Lower lobe of right lung (tissue), 2 donors: ENCODE data around the gene SRCAP. TPM values are rescaled to one million over a fixed set of nuclear protein-coding genes. Genes with fewer than 3 reads are reported as not detected.
A peak's percentile ranks its signal among the peaks of the same experiment; 100 is the strongest.
"Not testable (repeated sequence)": the region's sequence is repeated elsewhere in the genome, so short reads cannot be mapped to it uniquely, and the experiment has no call there.

Experiments
- ATAC-seq, 2 donors: fragments of 200-7000 bp; cut with Tn5 transposase; one replicate each; pipeline ENCODE4 v1.9.1; 2020 to 2022; ENCODE audit warnings: mild to moderate bottlenecking in 2 of 2, moderate library complexity in 2 of 2
- DNase-seq: peaks from one replicate; pipeline ENCODE4 v3.0.0-alpha.2; 2020
- H3K27ac ChIP-seq: fragments of 200-600 bp; one replicate; pipeline ENCODE4 v1.8.0; 2022
- H3K27me3 ChIP-seq: fragments of 200-600 bp; one replicate; pipeline ENCODE4 v1.8.0; 2022; ENCODE audit warnings: low read depth
- H3K36me3 ChIP-seq: fragments of 200-600 bp; one replicate; pipeline ENCODE4 v1.8.0; 2022; ENCODE audit warnings: mild to moderate bottlenecking
- H3K4me1 ChIP-seq: fragments of 200-600 bp; one replicate; pipeline ENCODE4 v1.8.0; 2022
- H3K4me3 ChIP-seq: fragments of 200-600 bp; one replicate; pipeline ENCODE4 v1.8.0; 2022; ENCODE audit warnings: mild to moderate bottlenecking
- H3K9me3 ChIP-seq: fragments of 200-600 bp; one replicate; pipeline ENCODE4 v1.8.0; 2022
- intact Hi-C: fragments of 100-400 bp; cut with DNase I; formaldehyde crosslinking; loops from one replicate; pipeline ENCODE4 v1.11.0; 2022
- total RNA-seq: library from RNA; stranded (reverse); fragmentation: NEBNext Ultra II Directional; extraction: Animal tissue kit (Norgen Biotek cat#: 25700); gene quantifications from one replicate; pipeline ENCODE4 v1.2.1, GENCODE V29; 2021
- TF ChIP-seq, protein P1 (sequence below): fragments of 200-600 bp; IDR thresholded peaks from one replicate; pipeline ENCODE4 v1.8.0; 2022; ENCODE audit warnings: antibody characterized with exemption, mild to moderate bottlenecking
- donor health status: DM: no; HTN: yes; CAD: no; lungs with severe emphysema.

The SRCAP gene
- total RNA-seq, 1 donor from 2014 or later = 73.8 TPM

DNA sequence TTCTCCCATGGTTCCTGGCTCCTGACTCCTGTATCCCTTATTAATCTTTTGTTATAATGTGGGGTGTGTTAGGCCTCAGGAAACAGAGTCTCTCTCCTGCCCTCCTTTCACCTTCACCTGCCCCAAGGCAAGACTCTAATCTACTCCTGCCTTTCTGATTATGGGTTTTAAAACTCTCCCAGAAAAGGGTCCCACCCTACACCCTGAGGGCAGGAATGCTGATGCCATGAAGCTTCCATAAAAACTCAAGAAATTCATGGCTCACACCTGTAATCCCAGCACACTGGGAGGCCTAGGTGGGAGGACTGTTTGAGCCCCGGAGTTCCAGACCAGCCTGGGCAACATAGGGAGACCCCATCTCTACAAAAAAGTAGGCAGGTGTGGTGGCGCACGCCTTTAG is 18.6 kb upstream of the SRCAP start:
- no peak for ATAC-seq
- TF ChIP-seq, protein P1, sequence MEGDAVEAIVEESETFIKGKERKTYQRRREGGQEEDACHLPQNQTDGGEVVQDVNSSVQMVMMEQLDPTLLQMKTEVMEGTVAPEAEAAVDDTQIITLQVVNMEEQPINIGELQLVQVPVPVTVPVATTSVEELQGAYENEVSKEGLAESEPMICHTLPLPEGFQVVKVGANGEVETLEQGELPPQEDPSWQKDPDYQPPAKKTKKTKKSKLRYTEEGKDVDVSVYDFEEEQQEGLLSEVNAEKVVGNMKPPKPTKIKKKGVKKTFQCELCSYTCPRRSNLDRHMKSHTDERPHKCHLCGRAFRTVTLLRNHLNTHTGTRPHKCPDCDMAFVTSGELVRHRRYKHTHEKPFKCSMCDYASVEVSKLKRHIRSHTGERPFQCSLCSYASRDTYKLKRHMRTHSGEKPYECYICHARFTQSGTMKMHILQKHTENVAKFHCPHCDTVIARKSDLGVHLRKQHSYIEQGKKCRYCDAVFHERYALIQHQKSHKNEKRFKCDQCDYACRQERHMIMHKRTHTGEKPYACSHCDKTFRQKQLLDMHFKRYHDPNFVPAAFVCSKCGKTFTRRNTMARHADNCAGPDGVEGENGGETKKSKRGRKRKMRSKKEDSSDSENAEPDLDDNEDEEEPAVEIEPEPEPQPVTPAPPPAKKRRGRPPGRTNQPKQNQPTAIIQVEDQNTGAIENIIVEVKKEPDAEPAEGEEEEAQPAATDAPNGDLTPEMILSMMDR = no peak
- H3K4me1 ChIP-seq = no peaks in the 10 kb centered on the region
- H3K9me3 ChIP-seq = no peaks in the 10 kb centered on the region
- no peaks in the 10 kb centered on the region for H3K36me3 ChIP-seq
- intact Hi-C loops = no loop called here
- no peaks in the 10 kb centered on the region for H3K27me3 ChIP-seq
- no peak for DNase-seq
- no peak overlapping the region for H3K27ac ChIP-seq
- no peak overlapping the region for H3K4me3 ChIP-seq

DNA sequence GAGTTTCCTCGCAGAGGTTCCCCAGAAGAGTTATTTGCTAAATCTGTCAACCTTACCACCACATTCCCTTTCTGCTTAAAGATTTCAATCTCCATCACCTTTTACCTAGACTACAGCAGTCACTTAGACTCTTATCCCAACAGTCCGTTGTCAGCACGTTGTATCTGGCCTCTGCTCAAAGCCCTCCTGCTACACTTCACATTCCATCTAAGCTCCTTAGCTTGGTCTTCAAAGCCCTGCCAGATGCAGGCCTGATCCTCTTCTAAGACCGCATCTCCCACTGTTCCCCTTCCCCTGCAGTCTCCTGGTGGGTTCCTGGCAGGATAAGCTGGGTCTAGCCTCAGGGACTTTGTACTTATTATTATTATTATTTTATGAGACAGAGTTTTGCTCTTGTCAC is 10.3 kb upstream of the SRCAP start:
- Histone ChIP-seq H3K9me3 (no peaks in the 10 kb centered on the region), H3K36me3 (no peaks in the 10 kb centered on the region), H3K27me3 (no peaks in the 10 kb centered on the region), H3K4me3 (no peak overlapping the region), H3K27ac (no peak overlapping the region), H3K4me1 (peaks cover 2% of the 10 kb centered on the region)
- ATAC-seq = peak; percentile 27 to 40
- no peak for DNase-seq
- intact Hi-C loops = no loop called here
- TF ChIP-seq, protein P1 = no peak

DNA sequence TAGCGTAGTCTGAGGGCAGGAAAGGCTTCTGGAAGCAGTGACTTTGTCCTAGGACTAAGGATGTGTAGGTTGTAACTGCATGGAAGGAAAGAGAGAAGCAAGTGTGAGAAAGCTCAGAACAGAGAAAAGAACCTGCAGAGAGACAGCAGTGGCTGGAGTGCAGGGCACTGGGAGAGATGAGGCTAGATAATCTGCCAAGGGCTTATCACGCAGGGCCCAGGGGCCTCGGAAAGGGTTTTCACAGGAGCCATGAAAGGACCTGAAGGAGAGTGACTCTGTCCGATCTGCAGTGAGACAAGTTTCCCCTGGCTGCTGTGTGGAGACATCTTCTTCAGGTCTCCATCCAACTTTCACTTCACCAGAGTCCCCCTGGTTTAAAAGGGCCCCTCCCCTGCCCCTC is 7.1 kb upstream of the SRCAP start:
- H3K9me3 ChIP-seq = no peaks in the 10 kb centered on the region
- peaks cover 10% of the 10 kb centered on the region for H3K4me1 ChIP-seq
- TF ChIP-seq, protein P1 = no peak
- no peak overlapping the region for H3K4me3 ChIP-seq
- DNase-seq = no peak
- H3K27me3 ChIP-seq = no peaks in the 10 kb centered on the region
- ATAC-seq = no peak
- H3K36me3 ChIP-seq = no peaks in the 10 kb centered on the region
- H3K27ac ChIP-seq = no peak overlapping the region
- intact Hi-C loops = no loop called here

DNA sequence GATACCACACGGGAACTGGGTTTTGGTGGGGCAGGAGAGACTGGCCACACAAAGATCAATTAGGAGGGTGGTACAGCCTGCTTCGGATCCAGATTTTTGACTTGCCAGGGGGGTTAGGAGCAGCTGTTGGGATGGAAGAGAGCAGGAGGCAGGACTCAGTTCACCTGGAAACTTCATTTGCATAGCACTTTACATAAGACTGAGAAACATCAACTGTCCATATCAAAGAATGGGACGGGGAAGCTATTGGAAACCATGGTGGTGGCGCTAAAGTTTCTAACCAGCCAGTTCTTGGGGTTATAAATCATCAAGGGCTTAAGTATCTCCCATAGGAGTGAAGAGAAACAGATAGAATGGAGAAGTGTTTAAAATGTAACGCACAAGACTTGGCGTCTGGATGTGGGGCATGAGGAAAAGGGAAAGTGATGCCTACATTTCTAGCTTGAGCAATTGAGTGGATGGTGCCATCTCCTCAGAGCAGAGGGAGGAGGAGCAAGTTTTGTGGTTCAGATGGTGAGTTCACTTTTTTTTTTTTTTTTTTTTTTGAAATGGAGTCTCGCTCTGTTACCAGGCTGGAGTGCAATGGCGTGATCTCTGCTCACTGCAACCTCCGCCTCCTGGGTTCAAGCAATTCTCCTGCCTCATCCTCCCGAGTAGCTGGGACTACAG is 6.4 kb upstream of the SRCAP start:
- H3K4me1 ChIP-seq = peaks cover 16% of the 10 kb centered on the region
- H3K4me3 ChIP-seq = no peak overlapping the region
- no peaks in the 10 kb centered on the region for H3K36me3 ChIP-seq
- H3K27ac ChIP-seq = no peak overlapping the region
- H3K9me3 ChIP-seq = no peaks in the 10 kb centered on the region
- H3K27me3 ChIP-seq = no peaks in the 10 kb centered on the region
- ATAC-seq (no peak), DNase-seq (no peak)
- TF ChIP-seq, protein P1 = no peak
- intact Hi-C loops = no loop called here

DNA sequence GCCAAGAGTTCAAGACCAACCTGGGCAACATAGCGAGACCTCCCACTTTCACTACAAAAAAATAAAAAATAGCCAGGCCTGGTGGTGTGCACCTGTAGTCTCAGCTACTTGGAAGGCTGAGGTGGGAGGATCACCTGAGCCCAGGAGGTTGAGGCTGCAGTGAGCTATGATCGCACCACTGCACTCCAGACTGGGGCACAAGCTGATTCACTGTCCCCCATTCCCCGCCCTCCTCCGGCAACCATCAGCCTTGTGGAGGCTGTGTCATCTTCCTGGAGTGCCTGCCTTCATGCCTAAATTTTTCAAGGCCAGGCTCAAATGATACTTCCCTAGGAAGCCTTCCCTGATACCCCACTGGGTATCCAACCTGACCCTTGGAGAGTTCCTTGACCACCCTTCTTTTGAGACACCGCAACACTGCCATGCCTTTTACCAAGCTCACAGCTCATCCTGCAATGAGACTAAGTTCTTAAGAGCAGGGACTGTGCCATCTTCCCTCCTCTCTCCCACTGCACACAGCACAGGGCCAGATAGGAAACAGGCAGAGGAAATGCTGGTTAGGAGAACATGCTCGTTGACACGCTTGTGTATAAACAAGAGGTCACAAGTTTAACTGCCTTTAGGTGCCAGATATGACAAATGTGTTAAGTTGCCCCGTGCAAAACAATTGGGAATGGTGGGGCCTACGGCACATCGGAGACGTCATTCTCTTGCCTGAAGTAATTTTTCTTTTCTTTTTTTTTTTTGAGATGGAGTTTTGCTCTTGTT is 3.9 kb upstream of the SRCAP start:
- H3K4me3 ChIP-seq = no peak overlapping the region
- no peak overlapping the region for H3K27ac ChIP-seq
- peaks cover 8% of the 10 kb centered on the region for H3K36me3 ChIP-seq
- peaks cover 29% of the 10 kb centered on the region for H3K4me1 ChIP-seq
- H3K27me3 ChIP-seq = no peaks in the 10 kb centered on the region
- TF ChIP-seq, protein P1 = no peak
- intact Hi-C loops = no loop called here
- no peaks in the 10 kb centered on the region for H3K9me3 ChIP-seq
- no peak for DNase-seq
- no peak for ATAC-seq

DNA sequence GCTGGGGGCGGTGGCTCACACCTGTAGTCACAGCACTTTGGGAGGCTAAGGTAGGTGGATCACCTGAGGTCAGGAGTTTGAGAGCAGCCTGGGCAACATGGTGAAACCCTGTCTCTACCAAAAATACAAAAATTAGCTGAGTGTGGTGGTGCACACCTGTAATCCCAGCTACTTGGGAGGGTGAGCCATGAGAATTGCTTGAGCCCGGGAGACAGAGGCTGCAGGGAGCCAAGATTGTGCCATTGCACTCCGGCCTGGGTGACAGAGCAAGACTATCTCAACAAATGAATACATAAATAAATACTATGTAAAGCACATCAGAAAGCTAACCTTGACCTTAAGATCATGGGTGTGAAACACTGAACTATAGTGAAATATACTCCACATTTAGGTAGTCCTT is 2.3 kb upstream of the SRCAP start:
- DNase-seq, H3K9me3 ChIP-seq, H3K4me3 ChIP-seq, intact Hi-C loops, H3K27ac ChIP-seq, H3K27me3 ChIP-seq, ATAC-seq: not testable (repeated sequence)
- Histone ChIP-seq H3K36me3 (peaks cover 24% of the 10 kb centered on the region), H3K4me1 (peaks cover 34% of the 10 kb centered on the region)
